HG03575 (cell line): Measurements from ENCODE around the gene CAVIN4.

Experiments
- ATAC-seq: cut with Tn5 transposase; IDR thresholded peaks from one replicate; pipeline ENCODE4 v1.9.1; 2021; ENCODE audit not compliant: unreplicated experiment, insufficient number of reproducible peaks, low FRiP score; ENCODE audit errors: extremely low read depth

Gene CAVIN4, protein sequence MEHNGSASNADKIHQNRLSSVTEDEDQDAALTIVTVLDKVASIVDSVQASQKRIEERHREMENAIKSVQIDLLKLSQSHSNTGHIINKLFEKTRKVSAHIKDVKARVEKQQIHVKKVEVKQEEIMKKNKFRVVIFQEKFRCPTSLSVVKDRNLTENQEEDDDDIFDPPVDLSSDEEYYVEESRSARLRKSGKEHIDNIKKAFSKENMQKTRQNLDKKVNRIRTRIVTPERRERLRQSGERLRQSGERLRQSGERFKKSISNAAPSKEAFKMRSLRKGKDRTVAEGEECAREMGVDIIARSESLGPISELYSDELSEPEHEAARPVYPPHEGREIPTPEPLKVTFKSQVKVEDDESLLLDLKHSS

DNA sequence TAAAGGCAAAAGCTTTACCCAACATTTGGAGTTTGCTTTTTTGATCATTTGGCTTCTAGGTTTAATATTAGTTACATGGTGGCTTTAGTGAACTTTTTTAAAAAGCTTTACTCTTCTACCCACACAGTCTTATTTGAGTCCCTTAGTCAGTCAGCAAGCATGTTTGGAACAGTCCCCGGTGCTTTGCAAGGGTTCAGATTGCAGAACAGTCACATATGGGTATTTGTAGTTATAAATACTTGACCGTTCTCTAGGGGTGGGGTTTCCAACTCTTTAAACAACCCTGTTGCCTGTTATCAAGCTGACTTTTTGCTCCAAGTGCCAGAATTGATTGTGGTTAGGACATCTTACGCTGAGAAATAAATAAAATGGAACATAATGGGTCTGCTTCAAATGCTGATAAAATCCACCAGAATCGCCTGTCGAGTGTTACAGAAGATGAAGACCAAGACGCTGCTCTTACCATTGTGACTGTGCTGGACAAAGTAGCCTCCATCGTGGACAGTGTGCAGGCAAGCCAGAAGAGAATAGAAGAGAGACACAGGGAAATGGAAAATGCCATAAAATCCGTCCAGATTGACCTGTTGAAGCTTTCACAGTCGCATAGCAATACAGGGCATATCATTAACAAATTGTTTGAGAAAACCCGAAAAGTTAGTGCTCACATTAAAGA lies at the start of gene CAVIN4:
CAVIN4 (plus strand) TSS at position 304 of the 673 bp plus-strand sequence; CDS start at position 369, 65 bp downstream.
- ATAC-seq = no peak

DNA sequence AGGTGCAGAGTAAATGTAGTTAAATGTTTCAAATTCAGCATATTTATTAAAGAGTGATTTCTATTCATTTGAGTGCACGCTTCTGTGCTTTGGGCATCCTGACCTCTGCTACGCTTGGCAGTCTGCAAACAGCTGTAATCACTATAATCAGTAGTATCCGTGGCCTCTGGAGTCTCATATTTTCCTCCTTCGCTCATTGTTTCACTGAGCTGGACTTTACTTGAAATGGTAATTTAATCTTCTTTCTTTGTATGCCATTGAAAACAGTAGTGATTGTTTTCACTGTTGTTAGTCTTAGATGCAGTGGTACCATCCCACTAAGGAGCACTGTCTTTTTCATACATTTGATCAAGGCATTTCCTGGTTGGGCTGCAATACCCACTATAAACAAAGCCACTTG lies 43.5 kb upstream of the CAVIN4 start:
- ATAC-seq = no peak

DNA sequence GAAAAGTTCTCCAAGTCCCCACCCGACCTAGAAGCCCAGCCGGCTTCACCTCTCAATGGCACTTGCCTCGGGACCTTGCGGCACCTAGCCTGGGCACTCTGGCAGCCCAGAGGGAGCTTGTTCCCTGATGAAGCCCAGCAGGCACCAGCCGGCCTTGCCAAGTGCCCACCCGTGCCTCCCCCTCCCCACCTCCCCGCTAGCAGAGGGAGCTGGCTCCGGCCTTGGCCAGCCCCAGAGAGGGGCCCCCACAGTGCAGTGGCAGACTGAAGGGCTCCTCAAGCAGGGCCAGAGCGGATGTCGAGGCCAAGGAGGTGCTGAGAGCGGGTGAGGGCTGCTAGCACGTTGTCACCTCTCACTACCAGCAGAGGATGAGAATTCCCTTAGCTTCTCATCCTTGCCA lies 37.6 kb upstream of the CAVIN4 start:
- ATAC-seq = no peak

DNA sequence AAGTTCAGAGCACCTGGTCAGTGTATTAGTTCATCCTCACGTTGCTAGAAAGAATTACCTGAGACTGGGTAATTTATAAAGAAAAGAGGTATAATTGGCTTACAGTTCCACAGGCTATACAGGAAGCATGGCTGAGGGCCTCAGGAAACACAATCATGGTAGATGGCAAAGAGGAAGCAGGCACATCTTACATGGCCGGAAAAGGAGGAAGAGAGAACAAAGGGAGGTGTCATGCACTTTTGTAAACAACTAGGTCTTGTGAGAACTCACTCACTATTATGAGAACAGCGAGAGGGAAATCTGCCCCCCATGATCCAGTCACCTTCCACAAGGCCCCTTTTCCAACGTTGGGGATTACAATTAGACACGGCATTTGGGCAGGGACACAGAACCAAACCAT lies 28.8 kb upstream of the CAVIN4 start:
- ATAC-seq = no peak

DNA sequence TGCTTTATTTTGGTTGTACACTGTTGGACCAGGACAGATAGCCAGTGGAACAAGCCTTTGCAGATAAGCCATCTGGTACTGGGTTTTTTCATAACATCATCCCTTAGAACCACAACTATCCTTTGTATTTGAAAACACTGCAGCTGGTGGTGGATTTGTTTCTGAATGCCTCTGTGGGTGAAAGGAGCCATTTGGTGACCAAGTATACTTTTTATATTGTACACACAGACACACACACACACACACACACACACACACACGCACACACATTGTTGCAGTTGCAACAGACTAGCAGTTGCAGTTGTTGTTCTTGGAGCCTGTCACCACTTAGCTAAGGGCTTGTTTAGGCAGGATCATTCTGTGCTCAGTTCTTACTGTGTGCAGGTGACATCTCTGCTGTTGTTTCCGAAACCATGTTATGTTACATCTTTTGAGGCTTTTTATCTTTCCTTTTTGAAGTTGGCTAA lies 22.9 kb upstream of the CAVIN4 start:
- no peak for ATAC-seq

DNA sequence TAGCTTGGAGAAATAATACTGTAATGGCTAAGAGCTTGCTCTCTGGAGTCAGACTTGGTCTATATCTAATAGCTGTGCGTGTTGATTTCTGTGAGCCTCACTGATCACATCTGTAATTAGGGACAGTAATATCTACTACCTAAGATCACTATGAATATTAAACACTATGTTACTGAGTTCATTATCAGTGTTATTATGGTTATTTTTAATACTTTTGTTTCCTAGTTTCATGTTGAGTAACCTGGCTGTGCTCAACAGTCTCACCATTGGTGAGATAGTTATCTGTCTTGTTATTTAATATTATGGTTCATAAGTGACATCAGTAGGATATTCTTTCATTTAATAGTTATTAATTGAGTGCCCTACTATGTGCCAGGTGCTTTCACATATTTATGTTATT lies 22.4 kb upstream of the CAVIN4 start:
- ATAC-seq = peak; percentile 82

DNA sequence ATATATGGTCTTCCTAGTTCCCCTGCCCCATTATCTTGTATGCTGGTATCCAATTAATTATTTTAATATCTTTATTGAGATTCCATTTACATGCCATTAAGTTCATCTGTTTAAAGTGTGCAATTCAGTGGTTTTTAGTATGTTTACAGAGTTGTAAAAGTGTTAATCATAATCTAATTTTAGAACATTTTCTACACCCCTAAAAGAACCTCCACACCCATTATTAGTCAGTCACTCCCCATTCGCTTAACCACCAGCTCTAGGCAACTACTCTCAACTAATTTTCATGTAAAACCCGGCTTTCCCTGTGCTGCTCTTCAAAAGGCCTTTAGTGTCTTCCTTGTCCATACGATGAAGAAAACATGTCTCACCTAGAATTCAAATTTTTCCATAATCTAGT lies 20.8 kb upstream of the CAVIN4 start:
- ATAC-seq = no peak

DNA sequence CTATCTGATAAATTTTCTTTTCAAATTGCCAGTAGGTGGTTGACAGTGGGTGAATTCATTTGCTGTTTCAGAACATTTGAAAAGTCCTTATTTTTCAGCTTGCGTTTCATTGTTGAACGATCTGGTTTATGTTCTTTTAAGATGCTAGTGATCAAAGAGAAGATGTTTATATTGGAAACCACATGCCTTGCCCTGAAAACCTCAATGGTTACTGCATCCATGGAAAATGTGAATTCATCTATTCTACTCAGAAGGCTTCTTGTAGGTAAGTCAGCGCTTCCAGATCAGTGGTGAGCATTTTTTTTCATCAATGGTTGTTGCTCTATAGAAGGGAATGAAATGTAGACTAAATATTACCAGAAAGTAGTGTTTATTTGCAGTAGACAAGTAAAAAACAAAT lies 16.6 kb upstream of the CAVIN4 start:
- ATAC-seq = no peak

DNA sequence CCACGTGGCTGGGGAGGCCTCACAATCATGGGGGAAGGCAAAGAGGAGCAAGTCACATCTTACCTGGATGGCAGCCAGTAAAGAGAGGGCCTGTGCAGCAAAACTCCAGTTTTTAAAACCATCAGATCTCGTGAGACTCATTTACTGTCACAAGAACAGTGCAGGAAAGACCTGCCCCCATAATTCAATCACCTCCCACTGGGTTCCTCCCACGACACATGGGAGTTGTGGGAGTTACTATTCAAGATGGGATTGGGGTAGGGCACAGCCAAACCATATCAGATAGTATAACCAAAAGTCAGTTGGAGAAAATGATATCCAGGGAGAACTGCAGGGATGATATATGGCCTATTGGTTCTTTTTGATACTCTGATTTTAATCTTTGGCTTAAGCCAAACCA lies 10.0 kb upstream of the CAVIN4 start:
- ATAC-seq = no peak

DNA sequence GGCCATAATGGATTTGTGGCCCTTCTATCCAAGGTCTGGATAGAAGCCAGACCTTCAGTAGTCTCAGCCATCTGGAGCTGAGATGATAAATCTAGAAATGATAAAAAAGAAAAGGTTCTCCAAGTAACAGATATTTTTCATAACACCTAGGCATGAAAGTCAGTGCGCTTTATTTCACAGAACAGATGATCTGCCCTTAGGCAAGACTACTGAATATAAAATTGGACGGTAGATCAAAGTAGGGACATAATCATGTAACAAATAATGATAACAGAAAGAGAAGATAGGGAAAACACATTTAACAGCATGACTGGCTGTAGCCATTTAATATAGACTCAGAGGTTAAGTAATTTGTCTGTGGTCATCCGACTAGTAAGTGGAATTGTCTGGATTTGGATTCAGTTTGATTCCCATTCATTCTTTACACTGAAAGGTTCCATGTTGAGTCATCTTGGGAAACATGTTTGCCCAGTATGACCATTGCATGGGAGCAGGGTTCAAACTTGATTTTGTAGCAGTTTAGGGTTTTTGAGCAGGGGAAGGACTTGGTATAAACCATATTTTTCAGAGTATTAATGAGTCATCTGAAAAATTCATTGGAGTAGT lies 4.1 kb upstream of the CAVIN4 start:
- no peak for ATAC-seq

DNA sequence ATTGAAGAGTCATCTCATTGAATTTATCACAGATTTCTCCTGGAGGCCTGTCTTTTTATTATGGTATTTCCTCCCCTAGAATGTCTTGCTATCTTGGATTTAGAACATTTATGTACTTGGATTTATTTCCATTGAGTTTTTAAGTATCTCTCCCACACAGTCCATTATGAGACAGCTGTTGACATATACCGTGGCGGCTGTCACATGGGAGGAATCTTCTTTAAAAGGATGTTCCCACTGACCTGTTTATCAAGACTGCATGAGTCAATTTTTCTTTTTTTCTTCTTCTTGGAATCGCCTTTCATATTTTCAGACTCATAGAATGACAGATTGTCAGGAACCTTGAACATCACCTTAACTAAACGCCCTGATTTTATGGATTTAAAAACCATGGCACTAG lies 2.9 kb upstream of the CAVIN4 start:
- ATAC-seq = no peak

DNA sequence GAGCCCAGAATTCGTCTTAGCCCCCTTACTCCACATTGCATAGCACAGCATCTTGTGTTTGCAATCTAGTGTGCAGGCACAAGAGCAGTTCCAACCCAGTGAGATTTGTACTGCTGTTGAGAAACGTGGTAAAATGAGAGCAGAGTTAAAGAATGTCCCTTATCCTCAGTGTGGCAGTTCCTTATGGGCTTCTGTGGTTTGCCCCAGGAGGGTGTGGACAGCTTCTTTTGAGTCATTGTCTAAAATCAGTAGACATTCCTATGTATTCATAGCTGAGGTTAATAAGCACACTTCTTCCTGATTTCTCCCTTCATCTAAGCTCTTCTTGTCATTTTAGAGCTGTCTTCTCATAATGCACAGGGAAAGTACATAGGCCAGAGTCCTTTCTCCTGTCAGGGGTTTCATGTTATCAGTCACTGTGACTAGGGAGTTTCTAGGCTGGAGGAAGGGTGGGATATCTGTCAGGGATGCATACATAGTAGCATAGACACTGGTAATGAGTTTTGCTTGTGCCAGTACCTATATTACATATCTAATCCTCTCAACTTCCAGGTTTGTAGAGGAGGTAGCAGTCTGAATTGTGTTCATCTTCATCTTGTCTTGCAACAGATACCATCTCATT lies 2.0 kb upstream of the CAVIN4 start:
- no peak for ATAC-seq

DNA sequence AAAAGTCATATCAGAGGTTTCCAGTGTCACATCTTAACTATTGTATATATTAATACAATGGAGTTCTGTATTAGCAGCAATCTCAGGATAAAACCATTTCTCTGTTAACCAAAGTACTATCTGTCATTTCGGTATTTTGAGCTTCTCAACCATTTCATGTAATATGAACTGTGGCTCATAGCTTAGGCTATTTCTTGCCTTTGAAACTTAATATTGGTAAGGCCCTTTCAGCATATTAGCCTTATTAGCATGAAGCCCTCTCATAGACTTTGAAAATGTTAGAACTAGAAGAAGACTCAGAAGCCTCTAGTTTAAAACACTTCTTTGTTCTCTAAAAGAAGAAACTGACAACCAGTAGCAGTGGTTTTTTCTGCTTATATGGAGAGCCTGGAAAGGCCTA lies 731 bp downstream of the CAVIN4 start:
- no peak for ATAC-seq

DNA sequence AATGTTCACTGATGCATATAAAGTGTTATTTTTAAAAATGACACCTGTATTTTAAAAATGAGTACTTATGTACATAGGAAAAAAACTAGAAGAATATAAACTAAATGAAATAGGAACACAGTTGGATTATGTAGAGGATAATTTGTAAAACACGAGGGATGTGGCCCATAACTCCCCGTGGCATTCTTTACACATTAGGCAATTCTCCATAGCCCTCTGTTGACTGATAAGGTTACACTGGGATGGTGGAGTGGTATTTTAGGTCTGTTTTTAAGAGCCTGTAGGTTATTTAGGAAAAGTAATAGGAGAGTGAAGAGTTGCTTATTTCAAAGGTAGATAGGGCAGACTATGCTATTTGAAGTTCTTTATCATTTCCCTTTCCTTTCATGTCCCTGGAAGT lies 1.8 kb downstream of the CAVIN4 start:
- no peak for ATAC-seq

DNA sequence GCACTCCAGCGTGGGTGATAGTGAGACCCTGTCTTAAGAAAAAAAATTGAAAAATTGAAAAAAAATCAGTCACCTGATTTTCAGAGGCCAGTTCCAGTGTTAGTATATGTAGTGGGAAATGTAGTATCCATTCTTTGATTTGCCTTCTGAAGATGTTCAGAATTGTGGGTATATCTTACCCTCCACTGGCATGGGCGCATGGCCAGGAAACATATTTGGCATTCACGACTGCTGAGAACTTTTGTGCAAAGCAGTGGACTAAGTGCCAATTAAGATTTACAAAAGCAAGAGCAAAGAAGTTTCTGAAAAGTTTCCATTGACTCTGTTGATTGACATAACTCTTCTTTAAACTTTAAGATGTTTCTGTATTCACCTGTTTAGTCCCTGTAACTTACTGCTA lies 2.4 kb downstream of the CAVIN4 start:
- no peak for ATAC-seq

DNA sequence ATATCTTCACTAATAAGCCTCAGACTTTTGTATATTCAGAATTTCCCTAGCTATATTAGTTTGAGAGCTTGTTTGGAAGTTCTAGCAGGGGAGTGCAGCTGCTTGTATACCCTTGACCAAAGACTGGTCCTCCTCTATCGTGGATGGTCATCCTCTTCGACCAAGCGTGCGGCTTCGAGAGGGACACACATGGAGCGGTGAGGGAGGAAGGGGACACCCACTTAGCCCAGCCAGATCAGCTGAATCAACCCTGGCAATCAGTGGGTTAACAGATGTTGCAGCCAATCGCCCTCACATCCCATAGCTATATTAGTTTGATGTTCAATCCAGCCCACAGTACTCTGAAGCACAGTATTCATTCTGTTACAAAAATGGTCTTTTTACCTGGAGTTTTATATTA lies 3.2 kb downstream of the CAVIN4 start:
- no peak for ATAC-seq

DNA sequence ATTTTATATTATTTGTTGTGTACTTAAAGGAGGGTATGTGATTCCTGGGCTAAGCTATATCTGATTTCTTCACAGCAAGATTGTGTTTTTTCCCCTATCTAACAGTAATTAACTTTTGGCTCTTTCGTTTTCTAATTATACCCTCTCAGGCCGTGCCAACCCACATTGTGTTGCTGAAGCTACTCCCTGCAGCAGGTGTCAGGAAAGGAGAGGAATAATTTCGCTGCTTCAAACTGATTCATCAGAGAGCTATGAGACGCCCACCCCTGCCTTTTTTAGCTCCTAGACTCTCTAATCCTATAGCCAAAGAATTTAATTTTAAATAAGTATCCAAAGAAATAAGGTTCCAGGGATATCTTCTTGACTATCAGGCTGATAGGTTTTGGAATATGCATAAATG lies 3.8 kb downstream of the CAVIN4 start:
- ATAC-seq = no peak

DNA sequence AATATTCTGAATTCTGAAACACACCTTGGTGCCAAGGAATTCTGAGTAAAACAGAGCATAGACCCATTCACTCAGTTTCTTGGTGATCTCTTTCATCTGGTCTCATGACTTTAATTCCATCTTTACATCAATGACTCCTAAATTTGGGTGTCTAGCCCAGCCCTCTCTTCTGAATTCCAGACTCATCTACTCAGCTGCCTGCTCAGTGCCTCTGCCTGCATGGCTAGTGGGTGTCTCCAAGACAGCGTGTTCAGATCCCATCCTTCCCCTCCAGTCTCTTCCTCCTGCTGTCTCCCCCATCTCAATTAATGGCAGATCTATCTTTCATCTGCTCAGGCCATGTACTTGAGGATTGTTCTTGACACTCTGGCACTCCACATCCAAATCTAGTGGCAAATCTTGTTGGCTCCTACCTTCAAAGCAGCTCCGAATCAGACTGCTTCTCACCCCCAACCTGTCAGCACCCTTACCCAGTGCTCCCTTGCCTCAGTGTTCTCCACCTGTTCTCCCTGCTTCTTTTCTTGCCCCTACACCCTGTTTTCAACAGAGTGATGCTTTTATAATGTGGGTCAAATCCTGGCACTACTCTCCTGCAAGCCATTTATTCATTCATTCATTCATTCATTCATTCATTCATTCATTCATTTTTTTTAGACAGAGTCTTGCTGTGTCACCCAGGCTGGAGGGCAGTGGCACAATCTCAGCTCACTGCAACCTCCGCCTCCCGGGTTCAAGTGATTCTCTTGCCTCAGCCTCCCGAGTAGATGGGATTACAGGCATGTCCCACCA lies 5.3 kb downstream of the CAVIN4 start:
- ATAC-seq = no peak

DNA sequence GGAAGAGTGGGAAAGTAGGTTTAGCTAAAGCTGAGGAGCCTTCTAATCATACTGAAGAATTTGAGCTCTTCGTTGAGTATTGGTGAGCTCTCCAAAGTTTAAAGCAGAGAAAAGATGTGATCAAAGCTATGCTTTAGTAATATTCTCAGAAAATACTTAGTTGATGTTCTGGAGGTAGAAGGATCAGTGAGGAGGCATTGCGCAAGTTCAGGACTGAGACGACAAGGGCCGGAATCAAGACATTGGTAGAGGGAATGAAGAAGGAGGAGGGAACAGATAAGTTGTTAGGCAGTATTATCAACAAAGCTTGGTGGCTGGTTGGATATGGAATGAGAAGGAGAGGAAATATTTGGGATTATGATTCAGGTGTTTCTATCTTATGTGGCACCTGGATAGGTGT lies 7.1 kb downstream of the CAVIN4 start:
- ATAC-seq = no peak
